ENCODE measurements around the gene AKIRIN2.

AKIRIN2 gene

GRCh38 chr6:87728706-87729105 is 26.7 kb upstream of the AKIRIN2 start:
- H3K4me3 ChIP-seq (ENCODE audit: low read length): no peak overlapping the region
- TF ChIP-seq CTCF (conservative IDR thresholded peaks at IDR 0.05; ENCODE audit: low read depth, low read length): no peak
- DNase-seq (ENCODE audit: low read depth): no peak

DNA sequence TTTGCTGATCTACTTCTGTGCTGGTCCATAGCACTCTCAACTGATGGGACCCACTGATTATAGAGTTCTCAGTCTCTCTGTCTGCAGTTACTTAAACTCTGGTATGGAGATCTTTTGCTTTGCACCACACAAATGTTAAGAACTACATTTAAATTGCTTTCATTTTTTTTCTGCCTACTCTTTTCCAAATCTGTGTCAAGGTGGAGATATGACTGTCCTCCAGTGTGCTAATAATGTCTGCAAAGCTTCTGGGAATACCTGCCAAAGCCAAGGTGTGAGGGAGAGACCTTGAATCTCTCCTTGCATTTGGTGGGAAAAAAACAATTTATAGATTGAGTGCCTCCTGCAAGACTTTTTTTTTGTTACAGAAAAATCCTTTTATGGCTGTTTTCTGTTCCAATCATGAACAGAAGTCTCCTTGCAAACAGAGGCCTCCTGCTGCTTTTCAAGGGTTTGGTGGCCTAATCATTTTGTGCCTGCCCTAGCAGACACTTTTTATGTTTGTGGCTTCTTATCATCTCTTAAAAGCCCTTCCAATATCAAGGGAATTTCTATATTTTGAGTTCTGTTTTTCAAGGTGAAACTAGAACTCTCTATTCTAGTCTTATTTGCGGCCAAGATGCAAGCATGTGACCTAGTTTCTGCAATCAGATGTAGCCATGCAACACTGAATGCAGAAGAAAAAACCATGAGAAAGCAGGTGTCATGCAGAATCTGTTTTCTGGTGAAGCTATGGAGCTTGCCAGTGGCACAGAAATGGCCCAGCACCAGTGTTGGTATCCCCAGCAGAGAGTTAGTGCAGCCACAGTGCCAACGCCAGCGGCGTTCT is 23.2 kb upstream of the AKIRIN2 start:
- DNase-seq (ENCODE audit: low read depth): no peak
- TF ChIP-seq CTCF (conservative IDR thresholded peaks at IDR 0.05; ENCODE audit: low read depth, low read length): no peak
- H3K4me3 ChIP-seq (ENCODE audit: low read length): no peak overlapping the region

GRCh38 chr6:87723170-87724078 is 21.4 kb upstream of the AKIRIN2 start:
- no peak overlapping the region for H3K4me3 ChIP-seq (ENCODE audit: low read length)
- DNase-seq (ENCODE audit: low read depth): peak; percentile 92
- no peak for TF ChIP-seq CTCF (conservative IDR thresholded peaks at IDR 0.05; ENCODE audit: low read depth, low read length)

GRCh38 chr6:87722540-87723169 is 20.6 kb upstream of the AKIRIN2 start:
- no peak for DNase-seq (ENCODE audit: low read depth)
- TF ChIP-seq CTCF (conservative IDR thresholded peaks at IDR 0.05; ENCODE audit: low read depth, low read length): no peak
- H3K4me3 ChIP-seq (ENCODE audit: low read length): no peak overlapping the region

DNA sequence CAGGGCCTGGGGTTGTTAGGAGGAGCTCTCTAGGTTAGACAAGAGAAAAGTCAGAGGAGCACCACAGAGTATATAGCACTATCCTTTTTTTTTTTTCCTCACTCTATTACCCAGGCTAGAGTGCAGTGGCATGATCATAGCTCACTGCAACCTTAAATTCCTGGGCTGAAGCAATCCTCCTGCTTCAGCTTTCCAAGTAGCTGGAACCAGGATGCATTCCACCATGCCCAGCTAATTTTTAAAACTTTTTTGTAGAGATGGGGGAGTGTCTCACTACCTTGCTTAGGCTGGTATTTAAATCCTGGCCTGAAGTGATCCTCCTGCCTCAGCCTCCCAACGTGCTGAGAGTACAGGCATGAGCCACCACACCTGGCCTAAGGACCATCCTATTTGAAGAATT is 19.3 kb upstream of the AKIRIN2 start:
- H3K4me3 ChIP-seq (ENCODE audit: low read length): no peak overlapping the region
- no peak for TF ChIP-seq CTCF (conservative IDR thresholded peaks at IDR 0.05; ENCODE audit: low read depth, low read length)
- DNase-seq (ENCODE audit: low read depth): no peak

GRCh38 chr6:87718662-87719433 is 16.8 kb upstream of the AKIRIN2 start:
- H3K4me3 ChIP-seq (ENCODE audit: low read length): no peak overlapping the region
- DNase-seq (ENCODE audit: low read depth): no peak
- no peak for TF ChIP-seq CTCF (conservative IDR thresholded peaks at IDR 0.05; ENCODE audit: low read depth, low read length)

Measured in retinal pigment epithelial cell (primary cell).